Measurements from ENCODE around the gene COL11A1. TPM values are rescaled to one million over a fixed set of nuclear protein-coding genes. Genes with fewer than 3 reads are reported as not detected.
A peak's percentile ranks its signal among the peaks of the same experiment; 100 is the strongest.

The COL11A1 gene
- total and polyA plus RNA-seq, 3 experiments from 2014 or later: not detected

DNA sequence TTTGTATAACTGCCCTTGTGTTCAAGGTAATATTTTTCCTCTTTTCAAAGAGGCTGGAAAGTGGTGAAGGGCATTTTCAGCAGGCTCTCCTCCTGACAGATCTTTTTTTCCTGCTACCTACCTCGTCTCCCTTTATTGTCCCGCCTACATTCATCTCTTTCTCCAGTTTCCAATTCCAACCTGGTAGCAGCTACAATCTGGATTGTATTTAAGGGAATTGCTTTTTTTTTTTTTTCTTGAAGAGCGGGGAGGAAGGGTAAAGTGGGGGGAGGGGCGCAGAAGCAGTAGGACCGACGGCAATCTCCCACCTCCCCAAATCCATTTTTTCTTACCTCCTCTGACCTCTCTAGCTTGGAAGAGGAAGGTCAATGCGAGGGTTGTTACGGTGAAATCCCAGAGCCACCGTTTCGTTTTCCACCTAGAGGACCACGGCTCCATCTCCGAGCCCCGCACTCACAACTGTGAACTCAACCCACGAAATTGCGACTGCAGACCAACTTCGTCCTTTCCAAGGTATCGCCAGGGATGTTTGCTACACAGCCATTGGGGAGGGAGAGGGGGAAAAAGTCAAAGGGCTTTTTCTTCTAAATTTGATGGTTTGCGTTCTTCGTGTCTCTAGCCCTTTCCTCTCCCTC lies 464 bp downstream of the COL11A1 start:
- peaks cover 0 to 22% of the 10 kb centered on the region in 2 donors for H3K27me3 Mint-ChIP-seq
- CTCF ChIA-PET: no interaction called here
- Histone ChIP-seq H3K4me3 (ENCODE audit: low read length) (no peak overlapping the region), H3K9me3 (ENCODE audit: low read length) (no peaks in the 10 kb centered on the region), H3K27me3 (ENCODE audit: insufficient read depth, low read length, poor library complexity, severe bottlenecking) (no peaks in the 10 kb centered on the region), H3K27ac (ENCODE audit: low read depth, low read length) (no peak overlapping the region), H3K36me3 (ENCODE audit: insufficient read depth, low read length) (no peaks in the 10 kb centered on the region), H3K4me1 (ENCODE audit: insufficient read depth, low read length) (no peaks in the 10 kb centered on the region)
- H3K36me3 Mint-ChIP-seq: no peaks in the 10 kb centered on the region
- H3K27ac Mint-ChIP-seq: no peak overlapping the region
- DNase-seq: no peak
- H3K9me3 Mint-ChIP-seq: peaks cover 0 to 8% (median 2%) of the 10 kb centered on the region in 5 donors
- H3K4me1 Mint-ChIP-seq: peaks cover 6 to 17% (median 7%) of the 10 kb centered on the region in 3 donors
- peak overlapping the region in 2 of 7 donors; percentile 37 to 61 for H3K4me3 Mint-ChIP-seq
- POLR2A ChIA-PET: no interaction called here

- Mint-ChIP-seq H3K27me3 (peaks cover 0 to 22% of the 10 kb centered on the region in 2 donors), H3K27ac (peak overlapping the region in 1 of 8 donors; percentile 33), H3K4me3 (peak overlapping the region in 2 of 7 donors; percentile 48 to 50), H3K4me1 (peaks cover 6 to 17% (median 7%) of the 10 kb centered on the region in 3 donors), H3K36me3 (no peaks in the 10 kb centered on the region), H3K9me3 (peaks cover 0 to 8% (median 2%) of the 10 kb centered on the region in 5 donors)
- Histone ChIP-seq H3K4me3 (ENCODE audit: low read length) (no peak overlapping the region), H3K27ac (ENCODE audit: low read depth, low read length) (no peak overlapping the region), H3K4me1 (ENCODE audit: insufficient read depth, low read length) (no peaks in the 10 kb centered on the region), H3K36me3 (ENCODE audit: insufficient read depth, low read length) (no peaks in the 10 kb centered on the region), H3K9me3 (ENCODE audit: low read length) (no peaks in the 10 kb centered on the region), H3K27me3 (ENCODE audit: insufficient read depth, low read length, poor library complexity, severe bottlenecking) (no peaks in the 10 kb centered on the region)
- ChIA-PET CTCF (no interaction called here), POLR2A (no interaction called here)
- DNase-seq: no peak
These were observed 1.6 kb downstream of the COL11A1 start for GRCh38 chr1:103106426-103107341.

DNA sequence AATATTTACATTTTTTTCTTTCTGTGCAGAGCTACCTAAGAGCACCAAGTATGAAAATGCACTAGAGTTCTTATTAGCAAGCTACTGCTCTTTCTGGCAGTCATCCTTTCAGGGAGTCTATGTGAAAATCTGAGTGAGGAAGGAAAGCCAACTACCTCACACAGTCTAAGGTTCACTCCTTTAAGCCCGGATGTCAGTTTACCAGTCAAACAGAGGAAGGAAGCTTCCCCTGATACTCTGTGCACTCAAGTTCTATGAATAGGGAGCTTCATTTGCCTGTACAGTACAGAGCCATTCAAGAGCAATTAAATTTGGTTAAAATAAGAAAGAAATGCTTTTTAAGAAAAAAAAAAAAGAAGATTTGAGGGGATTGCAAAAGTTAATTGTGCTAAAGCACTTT lies 6.9 kb downstream of the COL11A1 start:
- Mint-ChIP-seq H3K9me3 (peaks cover 0 to 5% (median under 1%) of the 10 kb centered on the region in 5 donors), H3K4me1 (peaks cover 0 to 2% (median 0%) of the 10 kb centered on the region in 3 donors), H3K36me3 (no peaks in the 10 kb centered on the region), H3K27me3 (peaks cover 0 to 3% of the 10 kb centered on the region in 2 donors), H3K27ac (no peak overlapping the region), H3K4me3 (no peak overlapping the region)
- Histone ChIP-seq H3K9me3 (ENCODE audit: low read length) (no peaks in the 10 kb centered on the region), H3K36me3 (ENCODE audit: insufficient read depth, low read length) (no peaks in the 10 kb centered on the region), H3K4me3 (ENCODE audit: low read length) (no peak overlapping the region), H3K27ac (ENCODE audit: low read depth, low read length) (no peak overlapping the region), H3K4me1 (ENCODE audit: insufficient read depth, low read length) (no peaks in the 10 kb centered on the region), H3K27me3 (ENCODE audit: insufficient read depth, low read length, poor library complexity, severe bottlenecking) (no peaks in the 10 kb centered on the region)
- CTCF ChIA-PET: interaction anchor here (1.1 kb wide), 1 partner anchor 17 kb away, joined by 3 read pairs; no protein-coding TSS in a partner anchor
- POLR2A ChIA-PET: no interaction called here
- no peak for DNase-seq

GRCh38 chr1:103089221-103089620 lies 19.1 kb downstream of the COL11A1 start:
- Histone ChIP-seq H3K27me3 (ENCODE audit: insufficient read depth, low read length, poor library complexity, severe bottlenecking) (no peaks in the 10 kb centered on the region), H3K27ac (ENCODE audit: low read depth, low read length) (no peak overlapping the region), H3K9me3 (ENCODE audit: low read length) (no peaks in the 10 kb centered on the region), H3K4me1 (ENCODE audit: insufficient read depth, low read length) (no peaks in the 10 kb centered on the region), H3K36me3 (ENCODE audit: insufficient read depth, low read length) (no peaks in the 10 kb centered on the region), H3K4me3 (ENCODE audit: low read length) (no peak overlapping the region)
- no peak overlapping the region for H3K4me3 Mint-ChIP-seq
- peaks cover 0 to 4% (median 4%) of the 10 kb centered on the region in 5 donors for H3K9me3 Mint-ChIP-seq
- H3K4me1 Mint-ChIP-seq: no peaks in the 10 kb centered on the region
- POLR2A ChIA-PET: no interaction called here
- no peak overlapping the region for H3K27ac Mint-ChIP-seq
- DNase-seq: no peak
- no peaks in the 10 kb centered on the region for H3K27me3 Mint-ChIP-seq
- no peaks in the 10 kb centered on the region for H3K36me3 Mint-ChIP-seq
- CTCF ChIA-PET: no interaction called here

GRCh38 chr1:103087256-103087655 lies 21.1 kb downstream of the COL11A1 start:
- no peak overlapping the region for H3K27ac Mint-ChIP-seq
- ChIA-PET POLR2A (no interaction called here), CTCF (no interaction called here)
- H3K4me3 Mint-ChIP-seq: no peak overlapping the region
- H3K9me3 Mint-ChIP-seq: peaks cover 2 to 4% (median 2%) of the 10 kb centered on the region in 5 donors
- H3K4me1 Mint-ChIP-seq: no peaks in the 10 kb centered on the region
- no peaks in the 10 kb centered on the region for H3K27me3 ChIP-seq (ENCODE audit: insufficient read depth, low read length, poor library complexity, severe bottlenecking)
- no peaks in the 10 kb centered on the region for H3K36me3 ChIP-seq (ENCODE audit: insufficient read depth, low read length)
- no peaks in the 10 kb centered on the region for H3K36me3 Mint-ChIP-seq
- H3K27ac ChIP-seq (ENCODE audit: low read depth, low read length): no peak overlapping the region
- no peaks in the 10 kb centered on the region for H3K9me3 ChIP-seq (ENCODE audit: low read length)
- H3K4me1 ChIP-seq (ENCODE audit: insufficient read depth, low read length): no peaks in the 10 kb centered on the region
- no peak for DNase-seq
- H3K4me3 ChIP-seq (ENCODE audit: low read length): no peak overlapping the region
- H3K27me3 Mint-ChIP-seq: no peaks in the 10 kb centered on the region

- Mint-ChIP-seq H3K4me1 (no peaks in the 10 kb centered on the region), H3K27me3 (no peaks in the 10 kb centered on the region), H3K27ac (no peak overlapping the region), H3K9me3 (peaks cover 0 to 3% (median 2%) of the 10 kb centered on the region in 5 donors), H3K36me3 (no peaks in the 10 kb centered on the region), H3K4me3 (no peak overlapping the region)
- CTCF ChIA-PET: interaction anchor here (1.5 kb wide), 1 partner anchor 17 kb away, joined by 3 read pairs; no protein-coding TSS in a partner anchor
- H3K9me3 ChIP-seq (ENCODE audit: low read length): no peaks in the 10 kb centered on the region
- no peaks in the 10 kb centered on the region for H3K4me1 ChIP-seq (ENCODE audit: insufficient read depth, low read length)
- H3K4me3 ChIP-seq (ENCODE audit: low read length): no peak overlapping the region
- H3K36me3 ChIP-seq (ENCODE audit: insufficient read depth, low read length): no peaks in the 10 kb centered on the region
- no peak for DNase-seq
- POLR2A ChIA-PET: no interaction called here
- H3K27me3 ChIP-seq (ENCODE audit: insufficient read depth, low read length, poor library complexity, severe bottlenecking): no peaks in the 10 kb centered on the region
- H3K27ac ChIP-seq (ENCODE audit: low read depth, low read length): no peak overlapping the region
These were observed 24.1 kb downstream of the COL11A1 start for GRCh38 chr1:103084181-103084580.

DNA sequence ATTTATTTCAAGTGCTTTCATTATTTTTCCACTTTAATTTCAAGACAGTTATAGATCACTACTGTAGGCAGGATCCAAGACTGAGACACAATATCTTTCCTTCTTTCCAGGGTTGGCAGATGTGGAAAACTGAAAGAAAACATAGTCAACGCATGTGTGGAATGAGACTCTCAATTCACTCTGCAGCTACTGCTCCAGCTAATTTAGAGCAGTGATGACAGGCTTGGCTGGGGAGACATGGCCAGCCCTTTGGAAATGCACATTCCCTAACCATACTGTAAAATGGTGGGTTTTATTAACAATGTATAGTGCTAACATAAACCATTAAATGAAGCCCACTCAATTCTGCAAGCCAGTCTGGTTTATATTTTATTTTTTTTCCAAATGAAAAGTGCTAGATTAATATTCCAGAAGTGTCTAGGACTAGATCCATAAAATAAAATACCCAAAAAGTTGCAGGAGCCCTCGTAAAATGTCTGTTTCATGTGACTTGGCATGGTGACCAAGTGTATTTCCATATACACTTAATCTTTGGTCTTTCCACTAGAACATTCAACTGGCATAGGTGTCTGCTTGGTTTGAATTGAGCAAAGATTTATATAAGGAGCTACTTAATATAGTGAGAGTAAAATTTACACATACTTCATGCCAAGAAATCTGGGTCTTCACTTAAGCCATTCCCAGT lies 32.9 kb downstream of the COL11A1 start:
- H3K27me3 Mint-ChIP-seq: no peaks in the 10 kb centered on the region
- Histone ChIP-seq H3K4me1 (ENCODE audit: insufficient read depth, low read length) (no peaks in the 10 kb centered on the region), H3K36me3 (ENCODE audit: insufficient read depth, low read length) (no peaks in the 10 kb centered on the region), H3K9me3 (ENCODE audit: low read length) (no peaks in the 10 kb centered on the region), H3K27ac (ENCODE audit: low read depth, low read length) (no peak overlapping the region), H3K4me3 (ENCODE audit: low read length) (no peak overlapping the region), H3K27me3 (ENCODE audit: insufficient read depth, low read length, poor library complexity, severe bottlenecking) (no peaks in the 10 kb centered on the region)
- H3K36me3 Mint-ChIP-seq: no peaks in the 10 kb centered on the region
- H3K27ac Mint-ChIP-seq: no peak overlapping the region
- peaks cover 0 to 9% (median 2%) of the 10 kb centered on the region in 5 donors for H3K9me3 Mint-ChIP-seq
- DNase-seq: no peak
- ChIA-PET CTCF (no interaction called here), POLR2A (no interaction called here)
- no peak overlapping the region for H3K4me3 Mint-ChIP-seq
- H3K4me1 Mint-ChIP-seq: no peaks in the 10 kb centered on the region

DNA sequence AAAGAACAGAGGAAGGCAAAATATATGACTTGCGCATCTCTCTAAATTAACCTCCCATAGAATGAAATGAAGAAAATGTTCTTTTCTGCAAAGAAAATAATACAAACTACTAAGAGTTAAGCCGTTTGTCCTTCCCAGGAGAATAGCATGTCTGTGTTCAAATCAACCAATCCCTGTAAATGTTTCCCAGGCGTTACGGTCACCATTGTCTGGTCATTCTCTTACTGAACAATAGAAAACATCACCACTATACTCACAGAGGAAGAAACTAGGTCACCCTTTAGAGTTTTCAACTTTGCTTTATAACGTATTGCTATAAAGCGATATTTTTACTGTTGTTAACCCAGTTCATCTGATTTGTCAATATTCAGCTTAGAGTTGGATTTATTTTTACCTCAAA lies 34.1 kb downstream of the COL11A1 start:
- Mint-ChIP-seq H3K27me3 (no peaks in the 10 kb centered on the region), H3K27ac (no peak overlapping the region), H3K4me3 (no peak overlapping the region), H3K9me3 (peaks cover 0 to 9% (median 2%) of the 10 kb centered on the region in 5 donors), H3K4me1 (no peaks in the 10 kb centered on the region), H3K36me3 (no peaks in the 10 kb centered on the region)
- H3K36me3 ChIP-seq (ENCODE audit: insufficient read depth, low read length): no peaks in the 10 kb centered on the region
- POLR2A ChIA-PET: no interaction called here
- no peak overlapping the region for H3K4me3 ChIP-seq (ENCODE audit: low read length)
- no peaks in the 10 kb centered on the region for H3K9me3 ChIP-seq (ENCODE audit: low read length)
- no peak overlapping the region for H3K27ac ChIP-seq (ENCODE audit: low read depth, low read length)
- no peaks in the 10 kb centered on the region for H3K27me3 ChIP-seq (ENCODE audit: insufficient read depth, low read length, poor library complexity, severe bottlenecking)
- DNase-seq: no peak
- no peaks in the 10 kb centered on the region for H3K4me1 ChIP-seq (ENCODE audit: insufficient read depth, low read length)
- CTCF ChIA-PET: no interaction called here
